Vagina (tissue), 2 donors: ENCODE data around the gene RGS10.

Source experiments
- POLR2A ChIP-seq, 2 donors: fragments of 450-650 bp; IDR thresholded peaks; one replicate each; pipeline ENCODE4 v1.6.1; 2017; ENCODE audit warnings: antibody characterized with exemption in 2 of 2, mild to moderate bottlenecking in 2 of 2, moderate library complexity in 2 of 2
- TF ChIP-seq, protein P1 (sequence below), 3 experiments: fragments of 450-650 bp in 2 of 3; fragments of 200-600 bp in 1 of 3; sonication (generic) in 1 of 3; IDR thresholded peaks; one replicate each; pipeline ENCODE4 v1.5.1; 2017 to 2019; ENCODE audit warnings: antibody characterized with exemption in 3 of 3, mild to moderate bottlenecking in 2 of 3, moderate library complexity in 2 of 3

DNA sequence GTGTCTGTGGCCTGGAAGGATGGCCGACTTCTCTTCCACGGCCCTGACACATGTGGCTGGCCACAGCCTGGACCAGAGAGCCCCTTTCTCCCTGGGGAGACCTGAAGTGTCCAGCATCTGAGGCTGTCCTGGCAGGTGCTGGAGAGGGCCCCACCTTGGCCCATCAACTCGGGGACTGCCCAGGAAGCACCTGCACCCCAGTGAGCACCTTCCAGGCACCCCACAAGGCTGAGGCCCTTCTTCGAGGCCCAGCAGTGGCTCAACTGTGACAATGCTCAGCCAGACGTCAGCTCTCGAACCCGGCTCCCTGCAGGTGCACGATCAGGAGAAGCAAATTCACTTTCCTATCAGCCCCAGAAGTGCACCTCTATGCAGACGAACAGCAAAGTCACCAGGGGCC lies 24.3 kb downstream of the RGS10 start:
- TF ChIP-seq, protein P1, sequence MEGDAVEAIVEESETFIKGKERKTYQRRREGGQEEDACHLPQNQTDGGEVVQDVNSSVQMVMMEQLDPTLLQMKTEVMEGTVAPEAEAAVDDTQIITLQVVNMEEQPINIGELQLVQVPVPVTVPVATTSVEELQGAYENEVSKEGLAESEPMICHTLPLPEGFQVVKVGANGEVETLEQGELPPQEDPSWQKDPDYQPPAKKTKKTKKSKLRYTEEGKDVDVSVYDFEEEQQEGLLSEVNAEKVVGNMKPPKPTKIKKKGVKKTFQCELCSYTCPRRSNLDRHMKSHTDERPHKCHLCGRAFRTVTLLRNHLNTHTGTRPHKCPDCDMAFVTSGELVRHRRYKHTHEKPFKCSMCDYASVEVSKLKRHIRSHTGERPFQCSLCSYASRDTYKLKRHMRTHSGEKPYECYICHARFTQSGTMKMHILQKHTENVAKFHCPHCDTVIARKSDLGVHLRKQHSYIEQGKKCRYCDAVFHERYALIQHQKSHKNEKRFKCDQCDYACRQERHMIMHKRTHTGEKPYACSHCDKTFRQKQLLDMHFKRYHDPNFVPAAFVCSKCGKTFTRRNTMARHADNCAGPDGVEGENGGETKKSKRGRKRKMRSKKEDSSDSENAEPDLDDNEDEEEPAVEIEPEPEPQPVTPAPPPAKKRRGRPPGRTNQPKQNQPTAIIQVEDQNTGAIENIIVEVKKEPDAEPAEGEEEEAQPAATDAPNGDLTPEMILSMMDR (IDR thresholded peaks at IDR 0.05): no peak
- no peak for TF ChIP-seq POLR2A (IDR thresholded peaks at IDR 0.05)
